Stomach (tissue), 4 donors: ENCODE data around the gene TMEM161B.

Experiments used
- POLR2A ChIP-seq, 4 donors: fragments of 450-650 bp; IDR thresholded peaks; one replicate each; pipeline ENCODE4 v1.6.1; 2016; ENCODE audit warnings: antibody characterized with exemption in 4 of 4, control low read depth in 2 of 4, mild to moderate bottlenecking in 1 of 4, moderate library complexity in 1 of 4
- TF ChIP-seq, protein P1 (sequence below), 7 experiments: fragments of 450-650 bp in 4 of 7; fragments of 200-600 bp in 3 of 7; sonication (generic) in 3 of 7; IDR thresholded peaks; one replicate each; pipeline ENCODE4 v1.5.1; 2016 to 2019; ENCODE audit warnings: antibody characterized with exemption in 7 of 7, control low read depth in 2 of 7, mild to moderate bottlenecking in 1 of 7

DNA sequence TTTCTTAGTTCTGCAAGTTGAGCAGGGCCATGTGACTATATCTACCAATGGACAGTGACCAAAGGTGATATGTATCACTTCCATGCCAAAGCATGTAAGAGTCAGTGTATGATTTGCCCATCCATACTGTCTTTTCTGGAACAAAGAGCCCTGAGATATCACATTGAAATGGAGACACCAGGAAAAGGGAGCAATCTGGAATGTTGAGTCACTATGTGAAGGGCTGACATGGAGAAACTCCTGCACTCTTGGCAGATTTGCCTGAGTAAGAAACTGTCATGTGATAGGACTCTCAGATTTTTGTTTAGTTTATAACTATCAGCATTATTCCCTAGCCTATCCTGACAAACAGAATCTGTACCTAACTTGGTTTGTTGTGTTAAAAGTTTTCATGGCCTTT lies 29.8 kb upstream of the TMEM161B start:
- TF ChIP-seq, protein P1, sequence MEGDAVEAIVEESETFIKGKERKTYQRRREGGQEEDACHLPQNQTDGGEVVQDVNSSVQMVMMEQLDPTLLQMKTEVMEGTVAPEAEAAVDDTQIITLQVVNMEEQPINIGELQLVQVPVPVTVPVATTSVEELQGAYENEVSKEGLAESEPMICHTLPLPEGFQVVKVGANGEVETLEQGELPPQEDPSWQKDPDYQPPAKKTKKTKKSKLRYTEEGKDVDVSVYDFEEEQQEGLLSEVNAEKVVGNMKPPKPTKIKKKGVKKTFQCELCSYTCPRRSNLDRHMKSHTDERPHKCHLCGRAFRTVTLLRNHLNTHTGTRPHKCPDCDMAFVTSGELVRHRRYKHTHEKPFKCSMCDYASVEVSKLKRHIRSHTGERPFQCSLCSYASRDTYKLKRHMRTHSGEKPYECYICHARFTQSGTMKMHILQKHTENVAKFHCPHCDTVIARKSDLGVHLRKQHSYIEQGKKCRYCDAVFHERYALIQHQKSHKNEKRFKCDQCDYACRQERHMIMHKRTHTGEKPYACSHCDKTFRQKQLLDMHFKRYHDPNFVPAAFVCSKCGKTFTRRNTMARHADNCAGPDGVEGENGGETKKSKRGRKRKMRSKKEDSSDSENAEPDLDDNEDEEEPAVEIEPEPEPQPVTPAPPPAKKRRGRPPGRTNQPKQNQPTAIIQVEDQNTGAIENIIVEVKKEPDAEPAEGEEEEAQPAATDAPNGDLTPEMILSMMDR (IDR thresholded peaks at IDR 0.05), result no peak
- no peak for TF ChIP-seq POLR2A (IDR thresholded peaks at IDR 0.05)
